ENCODE measurements around the gene PHACTR1. TPM values are rescaled to one million over a fixed set of nuclear protein-coding genes. Genes with fewer than 3 reads are reported as not detected.

The PHACTR1 gene
- total and polyA plus RNA-seq, 2 of the 4 experiments (the other 2 are of a cell fraction): not detected

DNA sequence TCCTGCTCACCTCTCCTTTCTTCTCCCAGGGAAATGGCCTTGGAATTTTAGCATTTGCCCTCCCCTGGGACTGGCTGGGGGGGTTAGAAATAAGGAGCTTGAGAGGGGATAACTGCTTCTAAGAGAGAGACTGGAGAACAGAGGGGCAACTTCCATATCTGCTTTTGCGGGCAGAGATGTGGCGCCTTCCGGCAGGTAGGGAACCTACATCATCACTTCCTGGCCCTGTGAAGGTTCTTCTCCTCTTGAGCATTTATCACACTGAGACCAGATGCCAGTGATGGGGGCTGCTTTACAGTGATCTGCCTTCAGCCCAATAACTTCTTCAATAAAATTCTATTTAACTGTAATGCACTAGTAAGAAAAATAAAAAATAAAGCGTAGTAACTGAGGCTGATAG lies 563.7 kb downstream of the PHACTR1 start:
- CTCF ChIA-PET: no interaction called here
- H2AK5ac ChIP-seq (ENCODE audit: low read depth, low read length): no peak overlapping the region
- H2BK15ac ChIP-seq (ENCODE audit: low read depth, low read length): no peak overlapping the region
- H3K4ac ChIP-seq (ENCODE audit: low read depth, low read length): no peak overlapping the region
- DNase-seq (no peak), ATAC-seq (ENCODE audit: low read depth) (no peak)
- BruUV-seq (replicated peaks): no TSS peak
- H4K5ac ChIP-seq (ENCODE audit: low read depth, low read length): no peak overlapping the region
- no peak overlapping the region for H3K4me2 ChIP-seq (ENCODE audit: low read depth, low read length)
- no peak overlapping the region for H3K23ac ChIP-seq (ENCODE audit: low read depth, low read length)
- no peaks in the 10 kb centered on the region for H3K27me3 ChIP-seq (ENCODE audit: control insufficient read depth, insufficient read depth, low read length)
- no CpG with 5 or more reads among the region's 4 CpGs for WGBS, 2 experiments (ENCODE audit: extremely low coverage in 2 of 2, insufficient read length in 1 of 2)
- intact Hi-C loops (cut with micrococcal nuclease) (no loop called here), in situ Hi-C loops (cut with MboI; ENCODE audit: low sequenced_read_pairs) (no loop called here), dilution Hi-C loops (cut with HindIII; ENCODE audit: low sequenced_read_pairs, unreplicated experiment) (no loop called here)
- no peaks in the 10 kb centered on the region for H4K20me1 ChIP-seq (ENCODE audit: insufficient read depth, low read length)
- H3K9ac ChIP-seq (ENCODE audit: low read depth, low read length): no peak overlapping the region
- no peak overlapping the region for H3K14ac ChIP-seq (replicated peaks; ENCODE audit: low read depth, low read length)
- H3K79me1 ChIP-seq (ENCODE audit: low read depth in 1 of 2, low read length in 2 of 2): no peaks in the 10 kb centered on the region
- no peak overlapping the region for H2AK9ac ChIP-seq (replicated peaks; ENCODE audit: low read depth, low read length, poor library complexity)
- no peak overlapping the region for H2BK120ac ChIP-seq (ENCODE audit: low read depth, low read length)
- H3K9me3 ChIP-seq (ENCODE audit: control insufficient read depth, insufficient read depth, low read length): no peaks in the 10 kb centered on the region
- H3K56ac ChIP-seq (ENCODE audit: extremely low read depth, insufficient read depth, low read length): no peak overlapping the region
- H3K4me3 ChIP-seq (ENCODE audit: insufficient read depth, low read depth, low read length): no peak overlapping the region
- no peak overlapping the region for H3K27ac ChIP-seq (ENCODE audit: insufficient read depth, low read length)
- no peak overlapping the region for H3K18ac ChIP-seq (ENCODE audit: low read depth, low read length)
- POLR2A ChIA-PET (ENCODE audit: unreplicated experiment): no interaction called here
- H2BK5ac ChIP-seq (ENCODE audit: low read depth, low read length, poor library complexity, severe bottlenecking): no peak overlapping the region
- H4K8ac ChIP-seq (ENCODE audit: low read depth in 2 of 2, low read length in 2 of 2): no peak overlapping the region
- TF ChIP-seq POLR2A (IDR thresholded peaks at IDR 0.05; ENCODE audit: low read depth, low read length): no peak
- TF ChIP-seq, protein P1, sequence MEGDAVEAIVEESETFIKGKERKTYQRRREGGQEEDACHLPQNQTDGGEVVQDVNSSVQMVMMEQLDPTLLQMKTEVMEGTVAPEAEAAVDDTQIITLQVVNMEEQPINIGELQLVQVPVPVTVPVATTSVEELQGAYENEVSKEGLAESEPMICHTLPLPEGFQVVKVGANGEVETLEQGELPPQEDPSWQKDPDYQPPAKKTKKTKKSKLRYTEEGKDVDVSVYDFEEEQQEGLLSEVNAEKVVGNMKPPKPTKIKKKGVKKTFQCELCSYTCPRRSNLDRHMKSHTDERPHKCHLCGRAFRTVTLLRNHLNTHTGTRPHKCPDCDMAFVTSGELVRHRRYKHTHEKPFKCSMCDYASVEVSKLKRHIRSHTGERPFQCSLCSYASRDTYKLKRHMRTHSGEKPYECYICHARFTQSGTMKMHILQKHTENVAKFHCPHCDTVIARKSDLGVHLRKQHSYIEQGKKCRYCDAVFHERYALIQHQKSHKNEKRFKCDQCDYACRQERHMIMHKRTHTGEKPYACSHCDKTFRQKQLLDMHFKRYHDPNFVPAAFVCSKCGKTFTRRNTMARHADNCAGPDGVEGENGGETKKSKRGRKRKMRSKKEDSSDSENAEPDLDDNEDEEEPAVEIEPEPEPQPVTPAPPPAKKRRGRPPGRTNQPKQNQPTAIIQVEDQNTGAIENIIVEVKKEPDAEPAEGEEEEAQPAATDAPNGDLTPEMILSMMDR (conservative IDR thresholded peaks at IDR 0.05; ENCODE audit: low read depth, low read length): no peak
- no peaks in the 10 kb centered on the region for H3K36me3 ChIP-seq (ENCODE audit: control insufficient read depth, insufficient read depth, low read length)
- H3K9me1 ChIP-seq (ENCODE audit: insufficient read depth, low read length): no peaks in the 10 kb centered on the region
- no peak overlapping the region for H4K91ac ChIP-seq (ENCODE audit: insufficient read depth, low read depth, low read length)
- no peak overlapping the region for H2BK20ac ChIP-seq (ENCODE audit: low read depth, low read length)
- no peak overlapping the region for H2AFZ ChIP-seq (replicated peaks; ENCODE audit: low read length, poor library complexity)
- H3K4me1 ChIP-seq (ENCODE audit: control insufficient read depth, insufficient read depth, low read length): no peaks in the 10 kb centered on the region
